ENCODE results near the gene IFNA14. TPM values are rescaled to one million over a fixed set of nuclear protein-coding genes. Genes with fewer than 3 reads are reported as not detected.

IFNA14 gene
- total RNA-seq, 1 donor from 2014 or later = not detected

DNA sequence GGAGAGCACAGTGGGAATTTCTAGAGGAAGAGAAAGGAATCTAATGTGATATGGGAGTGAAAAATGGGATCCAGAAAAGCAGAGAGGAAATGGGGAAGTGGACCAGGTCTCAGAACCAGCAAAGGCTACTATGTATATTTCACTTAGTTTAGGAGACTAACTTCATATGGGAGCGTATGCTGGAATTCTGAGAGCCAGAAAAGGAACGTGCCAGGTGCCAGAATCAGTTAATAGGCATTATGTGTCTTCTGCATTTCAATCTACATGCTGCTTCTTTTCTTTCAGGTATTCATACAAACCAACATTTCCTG lies 28.5 kb upstream of the IFNA14 start:
- TF ChIP-seq, protein P1, sequence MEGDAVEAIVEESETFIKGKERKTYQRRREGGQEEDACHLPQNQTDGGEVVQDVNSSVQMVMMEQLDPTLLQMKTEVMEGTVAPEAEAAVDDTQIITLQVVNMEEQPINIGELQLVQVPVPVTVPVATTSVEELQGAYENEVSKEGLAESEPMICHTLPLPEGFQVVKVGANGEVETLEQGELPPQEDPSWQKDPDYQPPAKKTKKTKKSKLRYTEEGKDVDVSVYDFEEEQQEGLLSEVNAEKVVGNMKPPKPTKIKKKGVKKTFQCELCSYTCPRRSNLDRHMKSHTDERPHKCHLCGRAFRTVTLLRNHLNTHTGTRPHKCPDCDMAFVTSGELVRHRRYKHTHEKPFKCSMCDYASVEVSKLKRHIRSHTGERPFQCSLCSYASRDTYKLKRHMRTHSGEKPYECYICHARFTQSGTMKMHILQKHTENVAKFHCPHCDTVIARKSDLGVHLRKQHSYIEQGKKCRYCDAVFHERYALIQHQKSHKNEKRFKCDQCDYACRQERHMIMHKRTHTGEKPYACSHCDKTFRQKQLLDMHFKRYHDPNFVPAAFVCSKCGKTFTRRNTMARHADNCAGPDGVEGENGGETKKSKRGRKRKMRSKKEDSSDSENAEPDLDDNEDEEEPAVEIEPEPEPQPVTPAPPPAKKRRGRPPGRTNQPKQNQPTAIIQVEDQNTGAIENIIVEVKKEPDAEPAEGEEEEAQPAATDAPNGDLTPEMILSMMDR (IDR thresholded peaks at IDR 0.05) = no peak
- Mint-ChIP-seq H3K4me3 (ENCODE audit: unreplicated experiment) (no peak overlapping the region), H3K9me3 (ENCODE audit: low read depth) (peaks cover 6% of the 10 kb centered on the region), H3K4me1 (ENCODE audit: low read depth) (no peaks in the 10 kb centered on the region), H3K27me3 (ENCODE audit: low read depth) (peaks cover 32% of the 10 kb centered on the region), H3K36me3 (ENCODE audit: low read depth) (peaks cover 2% of the 10 kb centered on the region), H3K27ac (ENCODE audit: unreplicated experiment) (no peak overlapping the region)
- DNase-seq (ENCODE audit: low spot score) = no peak

DNA sequence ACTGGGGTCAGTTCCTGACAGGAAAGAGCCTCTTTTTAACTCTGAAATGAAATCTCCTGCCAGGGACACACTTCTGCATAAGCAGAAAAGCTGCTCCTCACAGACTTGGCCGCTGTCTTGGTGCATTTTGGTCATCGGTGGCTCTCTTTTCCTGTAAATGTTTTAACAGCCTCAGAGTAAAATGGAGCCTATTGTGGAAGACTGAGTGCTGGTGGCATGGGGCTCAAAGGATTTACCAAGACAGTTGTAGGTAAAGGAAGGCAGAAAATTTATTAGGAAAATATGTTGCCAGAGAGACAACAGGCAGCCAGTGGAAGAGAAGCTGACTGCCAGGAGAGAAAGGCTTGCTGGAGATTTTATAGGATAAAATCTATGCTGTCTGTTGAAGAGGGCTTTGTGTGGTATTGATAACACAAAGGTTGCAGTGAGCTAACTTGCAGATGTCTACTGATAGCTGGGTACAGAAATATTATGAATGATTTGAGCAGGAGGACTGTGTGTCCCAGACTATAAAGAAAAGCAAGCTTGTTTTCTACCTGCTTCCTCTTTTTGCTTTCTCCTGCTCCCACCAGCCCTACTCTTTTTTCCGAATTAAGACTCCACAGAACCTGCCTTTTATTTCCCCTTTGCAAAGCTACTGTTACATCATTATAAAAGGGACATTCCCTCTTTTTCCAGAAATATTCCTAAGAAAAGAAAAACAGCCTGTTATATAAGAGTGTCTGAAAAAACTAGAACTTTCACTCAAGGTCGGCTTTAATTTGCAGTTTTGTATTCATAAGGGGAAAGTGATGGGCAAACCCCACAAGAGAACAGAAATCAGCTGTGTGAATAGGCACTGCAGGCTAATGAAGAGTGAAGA lies 27.9 kb upstream of the IFNA14 start:
- TF ChIP-seq, protein P1 (IDR thresholded peaks at IDR 0.05) = no peak
- no peaks in the 10 kb centered on the region for H3K4me1 Mint-ChIP-seq (ENCODE audit: low read depth)
- peaks cover 6% of the 10 kb centered on the region for H3K9me3 Mint-ChIP-seq (ENCODE audit: low read depth)
- H3K4me3 Mint-ChIP-seq (ENCODE audit: unreplicated experiment) = no peak overlapping the region
- no peak overlapping the region for H3K27ac Mint-ChIP-seq (ENCODE audit: unreplicated experiment)
- peaks cover 2% of the 10 kb centered on the region for H3K36me3 Mint-ChIP-seq (ENCODE audit: low read depth)
- H3K27me3 Mint-ChIP-seq (ENCODE audit: low read depth) = peaks cover 32% of the 10 kb centered on the region
- DNase-seq (ENCODE audit: low spot score) = no peak

DNA sequence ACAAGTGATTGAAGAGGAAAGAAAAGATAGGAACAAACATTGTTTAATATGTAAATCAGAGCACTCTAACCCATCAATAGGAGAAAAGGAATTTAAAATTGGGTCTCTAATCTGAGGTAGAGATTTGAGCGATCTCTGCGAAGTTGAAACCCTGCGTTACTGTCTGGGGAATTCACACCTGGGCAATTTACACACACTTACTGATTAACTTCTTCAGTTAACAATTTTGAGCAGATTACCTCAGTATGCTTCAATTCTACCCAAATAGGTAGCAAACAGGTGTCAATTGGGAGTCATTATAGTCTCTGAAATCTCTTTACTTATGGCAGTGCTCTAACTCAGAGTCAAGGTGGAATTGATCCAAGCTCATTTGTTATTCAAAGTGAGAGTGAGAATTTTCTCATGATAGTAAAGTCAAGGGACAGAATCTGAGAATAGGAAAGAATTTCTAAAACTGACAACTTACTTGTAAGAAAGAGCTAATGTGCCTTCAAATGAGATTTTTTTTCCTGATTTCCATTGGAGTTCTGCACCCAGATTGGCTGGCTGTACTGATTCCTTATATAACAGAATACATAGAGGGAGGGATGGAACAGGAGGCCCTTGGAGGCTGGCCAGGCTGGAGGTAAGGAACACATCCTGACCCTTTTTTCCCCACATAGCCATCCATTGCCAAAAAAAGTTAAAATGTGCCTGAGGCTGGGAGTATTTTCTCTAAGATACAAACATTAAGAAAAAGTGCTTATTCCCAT lies 27.1 kb upstream of the IFNA14 start:
- Mint-ChIP-seq H3K9me3 (ENCODE audit: low read depth) (peaks cover 6% of the 10 kb centered on the region), H3K27me3 (ENCODE audit: low read depth) (peaks cover 34% of the 10 kb centered on the region), H3K27ac (ENCODE audit: unreplicated experiment) (no peak overlapping the region), H3K4me3 (ENCODE audit: unreplicated experiment) (no peak overlapping the region), H3K36me3 (ENCODE audit: low read depth) (peaks cover 2% of the 10 kb centered on the region), H3K4me1 (ENCODE audit: low read depth) (no peaks in the 10 kb centered on the region)
- no peak for DNase-seq (ENCODE audit: low spot score)
- TF ChIP-seq, protein P1 (IDR thresholded peaks at IDR 0.05) = no peak

DNA sequence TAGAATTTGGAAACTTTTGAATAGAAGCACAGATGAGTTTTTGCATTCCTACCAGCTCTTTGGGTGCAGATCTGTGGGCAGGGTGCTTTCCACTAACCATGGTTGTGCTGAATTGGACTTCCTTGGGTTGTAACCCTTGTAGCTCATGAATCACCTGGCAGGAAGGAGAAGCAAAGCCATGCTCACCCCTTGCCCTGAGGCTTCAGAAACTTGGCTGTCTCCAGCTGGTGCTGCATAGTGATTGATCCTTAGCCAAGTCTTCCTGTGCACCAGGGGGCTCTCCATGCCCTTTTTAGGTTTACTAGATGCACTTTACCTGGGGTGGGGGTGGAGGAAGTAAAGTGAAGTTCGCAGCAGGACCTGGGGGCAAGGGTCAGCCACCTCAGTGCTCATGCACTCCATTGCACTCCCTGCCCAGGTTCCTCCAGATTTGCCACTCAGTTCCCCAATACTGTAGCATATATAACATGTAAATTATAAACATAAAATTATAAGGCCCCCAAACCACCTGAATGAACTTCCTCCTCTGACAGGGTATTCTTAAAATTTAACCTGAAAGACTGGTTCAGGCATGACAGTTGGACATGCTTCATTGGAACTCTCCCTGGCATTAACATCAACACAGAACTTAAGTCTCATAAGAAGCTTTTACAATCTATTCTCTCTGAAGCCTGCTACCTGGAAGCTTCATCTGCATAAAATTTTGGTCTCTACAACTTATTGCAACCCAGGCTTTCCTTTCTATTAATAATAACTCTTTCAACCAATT lies 25.8 kb upstream of the IFNA14 start:
- Mint-ChIP-seq H3K9me3 (ENCODE audit: low read depth) (peaks cover 2% of the 10 kb centered on the region), H3K4me3 (ENCODE audit: unreplicated experiment) (no peak overlapping the region), H3K36me3 (ENCODE audit: low read depth) (no peaks in the 10 kb centered on the region), H3K27ac (ENCODE audit: unreplicated experiment) (no peak overlapping the region), H3K4me1 (ENCODE audit: low read depth) (no peaks in the 10 kb centered on the region), H3K27me3 (ENCODE audit: low read depth) (peaks cover 35% of the 10 kb centered on the region)
- TF ChIP-seq, protein P1 (IDR thresholded peaks at IDR 0.05) = no peak
- DNase-seq (ENCODE audit: low spot score) = no peak

All from chondrocyte (in vitro differentiated cells).